ENCODE data around the gene ALOX5.
A peak's percentile ranks its signal among the peaks of the same experiment; 100 is the strongest.
"Not testable (repeated sequence)": the region's sequence is repeated elsewhere in the genome, so short reads cannot be mapped to it uniquely, and the experiment has no call there.

The ALOX5 gene

DNA sequence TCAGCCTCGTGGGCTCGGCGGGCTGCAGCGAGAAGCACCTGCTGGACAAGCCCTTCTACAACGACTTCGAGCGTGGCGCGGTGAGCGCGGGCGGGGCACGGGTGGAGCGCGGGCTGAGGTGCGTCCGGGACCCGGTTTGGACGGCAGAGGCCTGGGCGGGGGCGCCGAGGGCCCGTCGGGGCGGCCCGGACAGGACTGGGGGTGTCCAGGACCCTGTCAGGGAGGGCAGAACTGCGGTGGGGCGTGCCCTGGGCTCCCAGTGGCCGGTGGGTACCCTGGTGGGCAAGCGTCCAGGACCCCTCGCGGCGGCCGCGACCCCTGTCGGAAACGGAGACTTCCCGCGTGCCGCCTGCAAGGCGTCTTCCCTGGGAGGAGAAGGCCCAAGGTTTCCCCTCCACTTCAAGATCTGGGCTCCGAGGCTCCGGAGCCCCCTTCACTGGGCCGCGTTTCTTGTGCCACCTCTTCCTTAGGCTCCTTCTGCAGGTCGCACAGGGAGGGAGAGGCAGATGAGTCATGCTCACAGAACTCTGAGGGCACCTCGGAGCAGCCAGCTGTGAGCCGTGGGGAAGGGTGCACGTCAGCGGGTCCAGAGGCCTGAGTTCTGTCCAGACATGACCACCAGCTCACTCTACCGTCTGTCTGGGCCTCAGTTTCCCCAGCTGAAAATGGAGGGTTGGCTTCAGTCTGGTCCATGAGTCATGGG is 485 bp downstream of the ALOX5 start:
- no peak for DNase-seq (ENCODE audit: low spot score)

DNA sequence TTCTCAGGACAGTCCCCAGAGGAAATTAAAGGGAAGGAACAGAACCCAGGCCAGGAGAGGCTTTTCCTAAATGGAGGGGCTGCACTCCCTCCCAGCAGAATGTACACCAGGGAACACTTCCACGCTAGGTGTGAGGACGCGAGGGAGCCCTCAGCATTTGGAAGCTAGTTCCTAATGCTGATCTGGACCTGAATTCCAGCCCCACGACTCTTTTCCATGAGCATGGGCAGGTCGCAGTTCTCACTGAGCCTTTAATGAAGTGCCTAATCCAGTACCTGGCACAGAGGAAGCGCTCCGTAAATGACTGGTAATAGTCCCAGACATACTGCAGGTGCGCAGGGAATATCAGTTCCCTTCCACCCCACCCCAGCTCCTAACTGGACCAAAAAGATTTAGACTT is 1.1 kb downstream of the ALOX5 start:
- no peak for DNase-seq (ENCODE audit: low spot score)

DNA sequence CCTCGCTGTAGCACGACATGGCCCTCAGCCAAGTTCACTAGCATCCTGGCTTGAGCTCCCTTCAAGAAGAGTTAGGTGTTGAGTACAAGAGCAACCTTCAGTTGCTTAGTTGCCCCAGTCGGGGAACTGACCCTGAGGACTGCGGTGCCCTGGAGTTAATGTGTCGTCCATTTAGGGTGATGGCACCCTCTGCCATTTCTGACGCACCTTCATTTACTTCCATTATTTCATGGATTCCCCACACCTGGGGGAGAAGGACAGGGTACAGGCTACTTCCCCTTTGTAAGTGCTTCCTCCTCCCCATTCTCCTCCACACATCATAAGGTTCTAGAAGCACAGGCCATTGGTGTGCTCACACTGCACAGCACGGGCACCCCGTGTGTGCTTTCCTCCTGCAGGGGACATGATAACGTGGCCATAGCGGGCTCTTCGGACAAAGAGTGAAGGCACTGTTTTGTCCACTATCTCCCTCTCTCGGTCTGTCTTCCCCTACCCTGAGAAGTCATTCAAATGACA is 1.8 kb downstream of the ALOX5 start:
- no peak for DNase-seq (ENCODE audit: low spot score)

DNA sequence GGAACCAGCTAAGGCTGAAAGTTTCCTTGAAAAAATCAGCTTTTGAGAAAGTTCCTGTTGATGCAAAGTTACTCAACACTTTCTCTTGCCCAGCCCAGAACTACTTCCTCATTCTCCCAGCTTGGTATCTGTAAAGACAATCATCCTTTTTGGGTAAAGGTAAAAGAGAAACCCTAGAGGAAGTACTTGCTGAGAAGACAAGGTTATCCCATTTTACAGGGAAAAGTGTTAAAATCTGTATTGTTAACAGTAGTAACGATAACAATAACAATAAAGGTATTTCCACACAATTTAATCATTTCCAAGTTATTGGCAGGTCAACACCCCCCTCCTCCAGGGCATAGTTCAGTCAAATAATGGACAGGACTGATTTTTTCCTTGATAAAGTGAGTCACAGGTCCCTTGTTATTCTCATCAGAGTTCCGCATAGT is 2.4 kb downstream of the ALOX5 start:
- no peak for DNase-seq (ENCODE audit: low spot score)

DNA sequence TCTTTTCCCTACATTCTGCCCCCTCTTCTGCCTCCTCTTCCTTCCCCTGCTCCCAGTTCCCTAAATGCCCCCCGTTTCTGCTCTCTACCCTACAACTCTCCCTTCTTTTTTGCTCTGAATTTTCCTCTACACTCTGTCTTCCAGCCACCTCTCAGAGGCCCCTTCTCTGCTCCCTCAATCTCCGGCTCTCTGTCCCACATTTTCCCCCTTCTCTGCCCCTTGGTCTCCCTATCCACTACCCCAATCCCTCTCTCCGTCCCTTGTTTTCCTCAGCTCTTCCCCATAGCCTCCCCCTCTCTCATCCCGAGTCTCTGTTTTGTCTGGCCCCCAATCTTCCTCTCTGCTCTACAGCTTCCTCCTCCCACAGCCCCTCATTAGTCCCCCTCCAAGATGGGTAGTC is 3.3 kb downstream of the ALOX5 start:
- DNase-seq (ENCODE audit: low spot score): no peak

DNA sequence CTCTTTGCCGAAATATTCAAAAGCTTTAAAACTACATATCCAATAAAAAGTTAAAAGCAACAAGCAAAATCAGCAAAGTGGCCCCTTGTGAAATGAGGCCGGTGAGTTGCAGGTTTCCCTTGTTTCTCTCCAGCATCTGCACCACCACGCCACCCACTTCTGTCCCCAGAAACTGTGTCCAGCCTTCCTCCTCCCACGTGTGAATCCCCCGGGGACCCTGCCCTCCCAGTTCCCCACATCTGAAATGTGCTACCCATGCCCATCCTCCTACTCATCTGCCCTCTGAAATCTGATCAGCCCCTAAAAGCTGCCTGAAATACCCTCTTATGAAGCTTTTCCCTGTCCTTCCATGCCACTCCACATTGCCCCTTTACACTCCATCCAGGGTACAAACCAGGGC is 3.8 kb downstream of the ALOX5 start:
- DNase-seq (ENCODE audit: low spot score): no peak

DNA sequence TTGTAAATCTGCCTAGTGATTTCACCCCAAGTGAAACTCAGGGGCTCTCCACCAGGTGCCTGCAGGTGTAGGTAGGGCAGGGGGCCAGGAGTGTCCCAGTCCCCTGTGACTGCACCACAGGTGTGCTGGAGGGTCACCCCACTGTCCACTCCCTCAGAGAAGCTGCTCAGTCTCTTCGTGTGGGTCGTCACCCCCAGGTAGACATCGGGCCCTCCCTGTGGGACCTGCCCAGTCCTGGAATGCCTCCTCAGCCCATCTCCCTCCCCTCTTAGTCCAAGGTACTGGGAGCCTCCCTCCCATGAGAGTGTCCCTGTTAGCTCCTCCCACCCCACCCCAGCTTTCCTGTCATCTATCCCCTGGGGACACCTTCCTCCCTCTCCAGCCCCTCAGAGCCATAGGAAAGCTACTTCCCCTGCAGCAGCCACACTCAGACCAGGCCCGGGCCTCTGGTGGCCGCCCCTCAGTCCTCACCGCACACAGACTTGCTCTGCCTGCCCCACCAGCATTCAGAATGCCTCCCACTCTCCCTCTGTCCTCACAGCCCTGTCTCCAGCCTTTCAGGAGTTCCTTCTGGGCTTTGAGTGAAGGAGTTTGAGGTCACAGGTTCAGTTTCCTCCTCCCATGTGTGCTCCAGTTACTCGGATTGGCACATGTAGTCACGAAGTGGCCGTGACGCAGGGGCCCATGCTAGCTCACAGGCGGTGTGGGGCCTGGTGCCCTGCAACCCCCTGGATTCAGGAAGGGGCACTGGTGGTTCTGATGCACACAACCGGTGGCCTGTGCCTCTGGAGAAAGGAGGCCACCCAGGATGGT is 5.1 kb downstream of the ALOX5 start:
- DNase-seq (ENCODE audit: low spot score): no peak

DNA sequence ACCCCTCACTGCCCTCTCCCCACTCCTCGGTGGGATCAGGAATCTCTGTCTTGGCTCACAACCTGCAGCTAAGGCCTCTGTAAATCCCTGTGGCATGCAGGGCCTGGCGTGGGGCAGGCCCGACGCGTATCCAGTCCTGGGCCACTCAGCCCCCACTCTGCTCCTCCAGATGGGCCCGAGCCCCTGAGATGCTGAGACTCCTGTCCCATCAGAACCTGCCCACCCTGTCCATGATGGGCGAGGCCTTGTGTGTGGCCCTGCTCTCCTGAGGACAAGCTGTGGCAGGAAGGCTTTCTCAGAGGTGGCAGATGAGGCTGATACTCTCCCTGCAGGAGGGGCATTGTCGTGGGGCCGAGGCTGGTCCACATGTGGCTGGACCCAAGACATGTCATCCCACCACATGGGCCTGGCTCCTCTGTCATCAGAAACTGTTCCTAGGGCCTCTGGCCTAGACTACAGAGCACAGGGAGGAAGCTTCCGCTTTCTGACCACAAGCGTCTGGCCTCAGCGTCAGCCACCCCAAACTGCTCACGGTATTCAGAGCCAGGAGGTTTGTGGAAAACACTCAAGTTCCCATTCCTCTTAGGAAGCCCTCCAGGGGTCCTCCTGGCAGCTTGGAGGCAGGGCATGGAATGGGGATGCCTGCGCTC is 6.0 kb downstream of the ALOX5 start:
- no peak for DNase-seq (ENCODE audit: low spot score)

DNA sequence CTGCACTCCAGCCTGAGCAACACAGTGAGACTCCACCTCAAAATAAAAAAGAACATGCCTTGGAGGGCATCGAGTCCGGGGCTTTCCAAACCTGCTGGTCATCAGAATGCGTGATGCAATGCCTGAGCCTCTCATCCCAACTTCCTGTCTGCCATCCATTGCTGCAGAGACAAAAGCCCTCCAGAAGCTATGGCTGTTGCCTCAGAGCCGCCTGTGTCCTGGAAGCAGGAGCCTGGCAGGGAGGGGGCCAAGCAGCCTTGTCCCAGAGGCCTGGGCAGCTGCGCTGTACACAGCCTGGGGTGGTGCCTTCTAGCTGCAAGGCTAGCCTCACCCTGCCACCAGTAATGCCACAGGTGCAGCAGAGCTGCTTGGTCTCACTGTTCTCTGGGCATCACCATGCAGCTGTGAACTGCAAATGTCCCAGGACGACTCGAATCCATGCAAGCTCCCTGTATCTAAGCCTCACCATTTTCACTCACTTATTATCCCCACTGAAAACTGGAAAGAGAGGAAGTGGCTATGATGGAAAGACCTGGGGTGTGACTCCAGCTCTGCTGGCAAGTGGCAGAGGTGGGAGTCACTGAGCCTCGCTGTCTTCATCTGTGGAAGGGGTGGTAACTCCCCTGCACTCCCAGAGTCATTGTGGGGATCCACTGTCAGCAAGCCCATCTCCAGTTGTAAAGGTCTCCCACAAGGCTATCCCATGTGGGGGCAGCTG is 7.0 kb downstream of the ALOX5 start:
- peak; percentile 12 for DNase-seq (ENCODE audit: low spot score)

DNA sequence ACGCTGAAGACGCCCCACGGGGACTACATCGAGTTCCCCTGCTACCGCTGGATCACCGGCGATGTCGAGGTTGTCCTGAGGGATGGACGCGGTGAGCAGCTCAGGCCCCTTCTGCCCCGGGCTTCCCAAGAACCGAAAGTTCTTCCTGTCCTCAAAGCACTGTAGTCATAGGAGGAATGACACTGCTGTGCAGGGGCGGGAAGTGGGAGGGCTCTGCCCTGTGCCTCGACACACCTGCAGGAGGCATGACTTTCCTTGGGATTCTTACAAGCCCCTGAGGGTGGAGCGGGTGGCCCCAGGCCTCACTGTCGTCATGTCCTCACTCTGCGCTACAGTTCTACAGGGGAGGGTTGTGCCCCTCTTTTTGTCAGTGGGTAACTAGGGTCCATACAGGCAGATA is 8.6 kb downstream of the ALOX5 start:
- peak; percentile 13 for DNase-seq (ENCODE audit: low spot score)

DNA sequence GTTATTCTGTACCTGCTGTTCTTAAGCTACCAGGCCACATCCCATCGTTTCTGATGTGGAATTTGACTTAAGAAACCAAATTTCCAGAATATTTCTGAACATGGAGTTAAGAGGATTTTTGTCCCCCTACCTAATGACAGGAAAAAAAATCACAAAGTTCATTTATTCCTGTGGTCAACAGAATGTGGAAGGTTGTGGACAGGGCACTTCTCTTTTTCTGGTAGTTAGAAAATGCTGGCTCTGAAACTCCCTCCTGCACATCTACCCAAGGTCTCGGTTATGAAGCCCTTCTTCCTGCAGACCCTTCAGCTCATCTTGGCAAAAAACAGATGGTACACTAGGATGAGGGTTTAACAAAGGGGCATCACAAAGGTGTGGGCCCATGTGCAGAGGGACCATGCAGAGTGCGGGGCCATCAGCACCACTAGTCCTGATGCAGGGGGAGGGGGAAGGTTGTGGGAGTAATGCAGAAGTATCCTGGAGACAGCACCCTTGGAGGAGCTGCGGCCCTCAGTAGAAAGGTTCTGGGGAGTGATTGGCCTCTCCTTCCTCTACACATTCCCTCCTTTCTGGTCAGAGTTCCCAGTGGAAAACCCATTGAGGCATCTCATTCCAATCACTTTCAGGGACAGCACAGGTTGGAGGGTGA is 9.8 kb downstream of the ALOX5 start:
- peak; percentile 15 for DNase-seq (ENCODE audit: low spot score)

DNA sequence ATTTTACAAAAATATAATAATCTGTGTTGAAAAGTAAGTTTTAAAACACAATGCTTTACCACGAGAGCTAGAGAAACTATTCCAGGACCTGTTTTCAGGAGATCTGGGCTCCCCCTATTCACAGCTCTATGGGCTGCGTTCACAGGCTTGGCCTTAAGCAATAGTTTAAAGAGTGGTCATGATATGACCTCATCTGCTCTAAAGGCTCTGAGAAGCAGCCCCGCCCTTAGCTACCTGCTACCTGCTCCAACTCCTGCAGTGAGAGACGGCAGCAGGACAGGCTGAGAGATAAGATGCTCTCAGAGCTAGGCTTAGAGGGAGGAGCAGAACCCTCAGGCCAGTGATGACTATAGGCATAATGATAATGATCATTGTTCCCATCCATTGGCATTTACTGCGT is 12.6 kb downstream of the ALOX5 start:
- no peak for DNase-seq (ENCODE audit: low spot score)

DNA sequence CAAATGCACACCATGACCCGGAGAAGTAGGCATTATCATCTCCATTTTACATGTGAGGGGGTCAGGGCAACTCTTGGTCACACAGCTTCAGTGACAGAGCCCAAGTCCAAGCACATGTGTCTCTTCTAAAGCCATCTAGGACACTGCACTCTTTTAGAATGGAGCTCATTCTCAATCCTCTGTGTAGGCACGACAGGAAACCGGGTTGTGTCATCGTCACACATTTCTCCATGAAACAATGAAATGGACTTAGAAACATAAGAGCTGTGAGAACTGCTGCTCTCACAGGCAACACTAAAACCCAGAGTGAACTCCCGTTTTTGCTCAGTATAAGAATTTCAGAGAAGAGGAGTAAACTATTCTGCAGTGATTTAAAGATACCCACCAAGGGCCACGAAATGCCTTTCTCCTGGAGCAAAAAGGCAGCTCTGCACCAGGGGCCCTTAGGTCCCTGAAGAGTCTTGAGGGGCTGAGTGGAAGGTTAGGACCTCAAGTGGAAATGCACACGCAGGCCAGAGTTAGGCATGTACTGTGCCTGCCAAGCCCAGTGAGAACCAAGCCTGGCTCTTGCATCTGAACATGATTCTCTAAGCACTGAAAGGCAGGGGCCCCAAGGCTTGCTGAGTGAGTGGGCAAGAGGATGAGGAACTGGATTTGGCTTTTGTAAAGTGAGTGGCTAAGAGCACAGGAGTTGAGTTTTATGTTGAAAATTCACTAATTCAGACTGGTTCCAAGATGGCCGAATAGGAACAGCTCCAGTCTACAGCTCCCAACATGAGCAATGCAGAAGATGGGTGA is 13.3 kb downstream of the ALOX5 start:
- no peak for DNase-seq (ENCODE audit: low spot score)

DNA sequence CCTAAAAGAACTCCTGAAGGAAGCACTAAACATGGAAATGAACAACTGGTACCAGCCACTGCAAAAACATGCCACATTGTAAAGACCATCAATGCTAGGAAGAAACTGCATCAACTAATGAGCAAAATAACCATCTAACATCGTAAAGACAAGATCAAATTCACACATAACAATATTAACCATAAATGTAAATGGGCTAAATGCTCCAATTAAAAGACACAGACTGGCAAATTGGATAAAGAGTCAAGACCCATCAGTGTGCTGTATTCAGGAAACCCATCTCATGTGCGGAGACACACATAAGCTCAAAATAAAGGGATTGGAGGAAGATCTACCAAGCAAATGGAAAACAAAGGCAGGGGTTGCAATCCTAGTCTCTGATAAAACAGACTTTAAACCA is 15.7 kb downstream of the ALOX5 start:
- not testable (repeated sequence) for DNase-seq (ENCODE audit: low spot score)

DNA sequence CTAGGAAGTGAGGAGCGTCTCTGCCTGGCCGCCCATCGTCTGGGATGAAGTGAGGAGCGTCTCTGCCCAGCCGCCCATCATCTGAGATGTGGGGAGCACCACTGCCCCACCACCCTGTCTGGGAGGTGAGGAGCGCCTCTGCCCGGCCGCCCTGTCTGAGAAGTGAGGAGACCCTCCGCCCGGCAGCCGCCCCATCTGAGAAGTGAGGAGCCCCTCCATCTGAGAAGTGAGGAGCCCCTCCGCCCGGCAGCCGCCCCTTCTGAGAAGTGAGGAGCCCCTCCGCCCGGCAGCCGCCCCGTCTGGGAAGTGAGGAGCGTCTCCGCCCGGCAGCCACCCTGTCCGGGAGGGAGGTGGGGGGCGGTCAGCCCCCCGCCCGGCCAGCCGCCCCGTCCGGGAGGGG is 17.6 kb downstream of the ALOX5 start:
- DNase-seq (ENCODE audit: low spot score): not testable (repeated sequence)

DNA sequence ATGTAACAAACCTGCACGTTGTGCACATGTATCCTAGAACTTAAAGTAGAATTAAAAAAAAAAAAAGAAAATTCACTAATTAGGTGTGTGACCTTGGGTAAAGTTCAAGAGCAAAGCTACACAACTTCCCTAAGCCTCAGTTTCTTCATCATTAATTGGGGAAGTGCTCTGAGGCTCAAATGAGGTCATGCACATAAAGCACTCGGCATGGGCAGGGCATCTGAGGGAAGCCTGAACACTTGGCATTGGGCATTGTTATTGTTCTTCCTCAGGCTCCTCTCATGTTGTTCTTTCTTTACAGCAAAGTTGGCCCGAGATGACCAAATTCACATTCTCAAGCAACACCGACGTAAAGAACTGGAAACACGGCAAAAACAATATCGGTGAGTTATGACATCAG is 21.5 kb downstream of the ALOX5 start:
- no peak for DNase-seq (ENCODE audit: low spot score)

DNA sequence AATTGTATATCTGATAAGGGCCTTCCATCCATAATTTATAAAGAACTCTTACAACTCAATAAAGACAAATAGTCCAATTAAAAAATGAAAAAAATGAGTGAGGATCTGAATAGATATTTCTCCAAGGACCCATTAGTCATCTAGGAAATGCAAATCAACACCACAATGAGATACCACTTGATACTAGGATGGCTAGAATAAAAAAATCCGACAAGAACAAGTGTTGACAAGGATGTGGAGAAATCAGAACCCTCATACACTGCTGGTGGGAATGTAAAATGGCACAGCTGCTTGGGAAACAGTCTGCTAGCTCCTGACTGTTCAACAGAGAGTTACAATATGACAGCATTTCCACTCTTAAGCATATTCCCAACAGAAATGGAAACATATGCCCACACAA is 24.6 kb downstream of the ALOX5 start:
- no peak for DNase-seq (ENCODE audit: low spot score)

DNA sequence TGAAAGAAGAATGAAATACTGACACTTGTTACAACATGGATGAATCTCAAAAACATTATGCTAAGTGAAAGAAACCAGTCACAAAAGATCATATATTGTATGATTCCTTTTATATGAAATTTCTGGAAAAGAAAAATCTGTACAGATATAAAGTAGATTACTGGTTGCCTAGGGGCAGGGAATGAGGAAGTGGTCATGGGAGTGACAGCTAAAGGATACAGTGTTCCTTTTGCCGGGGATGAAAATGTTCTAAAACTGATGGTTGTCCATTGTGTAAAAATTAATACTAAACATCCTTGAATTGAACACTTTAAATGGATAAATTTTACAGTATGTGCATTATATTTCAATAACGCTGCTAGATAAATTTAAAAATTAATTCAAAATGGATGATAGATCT is 25.1 kb downstream of the ALOX5 start:
- DNase-seq (ENCODE audit: low spot score): no peak

DNA sequence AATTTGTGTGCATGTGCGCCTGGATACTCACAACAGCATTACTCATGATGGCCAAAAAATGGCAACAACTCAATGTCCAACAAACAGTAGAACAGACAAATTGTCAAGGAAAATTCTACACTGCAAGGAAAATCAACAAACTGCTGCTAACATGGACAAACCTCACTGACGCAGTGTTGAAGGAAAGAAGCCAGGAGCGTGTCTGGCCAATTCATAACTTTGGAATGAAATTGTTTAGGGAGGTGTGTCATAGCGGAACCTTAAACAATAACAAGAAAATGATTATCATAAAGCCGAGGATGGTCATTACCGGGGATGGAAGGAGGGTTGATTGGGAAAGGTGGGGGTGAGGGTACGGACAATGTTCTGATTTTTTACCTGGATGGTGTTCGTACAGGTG is 29.1 kb downstream of the ALOX5 start:
- no peak for DNase-seq (ENCODE audit: low spot score)

DNA sequence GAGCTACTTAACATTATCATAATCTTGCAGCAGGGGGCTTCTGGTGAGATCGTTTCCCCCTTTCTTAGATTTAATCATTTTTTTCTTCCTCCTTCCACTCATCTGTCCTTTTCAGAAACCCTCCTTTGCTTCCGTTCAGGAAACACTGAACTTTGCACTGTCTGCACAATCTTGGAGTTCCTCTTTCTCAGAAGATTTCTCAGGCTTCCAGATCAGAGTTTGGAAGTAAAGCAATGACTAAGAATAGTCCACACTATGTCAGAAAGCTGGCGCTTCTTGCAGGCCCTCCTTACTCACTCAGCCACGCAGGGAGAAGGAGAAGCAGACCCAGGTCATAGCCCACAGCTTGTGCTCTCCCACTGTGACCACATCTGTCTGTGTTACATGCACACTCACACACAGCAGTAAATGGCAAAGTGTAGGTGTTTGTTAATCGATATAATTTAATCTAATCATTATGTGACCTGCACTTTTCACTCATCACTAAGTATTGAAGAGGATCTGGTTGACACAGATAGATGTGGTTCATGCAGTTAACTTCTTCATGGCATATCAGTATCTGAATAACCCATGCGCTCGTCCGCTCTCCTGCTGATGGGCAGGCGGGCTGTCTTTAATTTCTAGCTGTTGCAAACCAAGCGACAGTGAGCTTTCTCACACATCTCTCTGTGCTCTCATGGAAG is 30.2 kb downstream of the ALOX5 start:
- DNase-seq (ENCODE audit: low spot score): no peak

Measured in D341Med (cell line).